Neural progenitor cell (in vitro differentiated cells): ENCODE data around the gene INTU.
"Not testable (repeated sequence)": the region's sequence is repeated elsewhere in the genome, so short reads cannot be mapped to it uniquely, and the experiment has no call there.

Experiments used
- CTCF ChIP-seq: fragments of 200-600 bp; sonication (generic); IDR thresholded peaks from 2 replicates; pipeline ENCODE4 v1.5.1; 2017; ENCODE audit warnings: antibody characterized with exemption, mild to moderate bottlenecking
- EZH2 ChIP-seq: fragments of 200-600 bp; sonication (generic); IDR thresholded peaks from 2 replicates; pipeline ENCODE4 v1.6.1; 2017; ENCODE audit warnings: antibody characterized with exemption, mild to moderate bottlenecking, moderate library complexity

- TF ChIP-seq EZH2, CTCF: not testable (repeated sequence)
Measured at GRCh38 chr4:127589153-127589552, 43.6 kb upstream of the INTU start.
